Cardiac muscle cell (in vitro differentiated cells and primary cell): Measurements from ENCODE around the gene RAI1. TPM values are rescaled to one million over a fixed set of nuclear protein-coding genes. Genes with fewer than 3 reads are reported as not detected.

Experiments
- DNase-seq, 2 donors: peaks; one replicate each; pipeline versions ENCODE4 v3.0.0 to v3.0.0-alpha.2; 2010 to 2017; ENCODE audit warnings: low read depth in 1 of 2, low spot score in 1 of 2
- H3K27ac ChIP-seq: fragments of 200-600 bp; sonication (generic); 2 replicates; pipeline ENCODE4 v1.5.1; 2016
- H3K27me3 ChIP-seq: fragments of 200-600 bp; sonication (generic); 2 replicates; pipeline ENCODE4 v1.6.0; 2016; ENCODE audit warnings: control low read depth
- H3K36me3 ChIP-seq: fragments of 200-600 bp; sonication (generic); 2 replicates; pipeline ENCODE4 v1.5.1; 2016; ENCODE audit warnings: control low read depth
- H3K4me1 ChIP-seq: fragments of 200-600 bp; sonication (generic); 2 replicates; pipeline ENCODE4 v1.8.1; 2017; ENCODE audit warnings: low read depth, mild to moderate bottlenecking, mixed run types
- H3K4me3 ChIP-seq: fragments of 200-600 bp; sonication (generic); 2 replicates; pipeline ENCODE4 v1.5.1; 2016; ENCODE audit warnings: mild to moderate bottlenecking
- H3K9me3 ChIP-seq: fragments of 200-600 bp; sonication (generic); 2 replicates; pipeline ENCODE4 v1.5.1; 2017; ENCODE audit warnings: low read depth, mild to moderate bottlenecking, control low read depth
- CTCF ChIP-seq: IDR thresholded peaks from 2 replicates; pipeline ENCODE4 v1.5.1; 2012; ENCODE audit warnings: low read depth, mild to moderate bottlenecking, low read length
- polyA plus RNA-seq: library from polyadenylated mRNA; unstranded; fragments of >200 nt; fragmentation: Nextera tagmentation; extraction: Ambion mirVana; gene quantifications from 2 replicates; pipeline ENCODE4 v1.2.1, GENCODE V29; 2016
- total RNA-seq: library from RNA; depleted of rRNA; stranded (reverse); fragments of >200 nt; gene quantifications from 2 replicates; pipeline ENCODE4 v1.2.3, GENCODE V29; 2016

RAI1 gene
- total and polyA plus RNA-seq, 2 experiments from 2014 or later: 20.2 to 46.2 TPM

GRCh38 chr17:17758941-17759563, 77.8 kb downstream of the RAI1 start:
- no peak for DNase-seq
- Histone ChIP-seq H3K27ac (no peak overlapping the region), H3K4me3 (no peak overlapping the region), H3K36me3 (no peaks in the 10 kb centered on the region), H3K4me1 (peaks cover 42% of the 10 kb centered on the region), H3K9me3 (no peaks in the 10 kb centered on the region), H3K27me3 (no peaks in the 10 kb centered on the region)
- no peak for TF ChIP-seq CTCF

- Histone ChIP-seq H3K4me3 (no peak overlapping the region), H3K4me1 (peaks cover 36% of the 10 kb centered on the region), H3K9me3 (no peaks in the 10 kb centered on the region), H3K27me3 (no peaks in the 10 kb centered on the region), H3K36me3 (no peaks in the 10 kb centered on the region), H3K27ac (no peak overlapping the region)
- DNase-seq: no peak
- TF ChIP-seq CTCF: no peak
These were observed 79.1 kb downstream of the RAI1 start for GRCh38 chr17:17760350-17760749.

DNA sequence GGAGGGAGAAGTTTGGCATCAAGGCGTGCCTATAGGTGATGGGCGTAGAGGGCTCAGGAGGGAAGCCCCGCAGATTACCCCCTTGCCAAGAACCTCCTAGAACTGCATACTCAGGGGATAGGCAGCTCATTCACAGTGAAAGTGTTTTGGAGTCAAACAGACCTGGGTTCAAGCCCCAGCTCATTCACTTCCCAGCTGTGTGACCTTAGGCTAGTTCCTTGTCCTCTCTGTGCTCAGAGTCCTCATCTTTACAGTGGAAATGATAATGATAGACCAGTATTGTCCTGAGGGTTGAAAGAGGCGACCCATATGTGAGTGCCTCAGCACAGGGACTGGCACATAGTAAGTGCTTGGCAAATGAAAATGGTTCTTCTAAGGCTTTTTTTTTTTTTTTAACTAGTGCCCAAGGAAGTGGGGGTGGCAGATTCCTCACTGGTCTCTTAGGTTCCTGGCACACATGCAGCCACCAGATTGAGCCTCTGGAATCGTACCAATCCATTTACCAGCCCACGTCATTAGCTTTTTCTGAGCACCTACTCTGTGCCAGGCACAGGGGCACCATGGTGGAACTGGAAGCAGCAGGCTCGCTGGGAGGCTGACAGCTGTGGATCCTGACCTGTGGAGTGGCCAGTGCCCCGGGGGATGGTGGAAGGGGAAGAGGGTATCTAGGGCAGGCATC, 79.8 kb downstream of the RAI1 start:
- Histone ChIP-seq H3K27me3 (no peaks in the 10 kb centered on the region), H3K4me3 (no peak overlapping the region), H3K36me3 (no peaks in the 10 kb centered on the region), H3K27ac (no peak overlapping the region), H3K9me3 (no peaks in the 10 kb centered on the region), H3K4me1 (peaks cover 34% of the 10 kb centered on the region)
- TF ChIP-seq CTCF: no peak
- DNase-seq: no peak

- H3K27ac ChIP-seq: peak overlapping the region; percentile 73
- TF ChIP-seq CTCF: no peak
- no peaks in the 10 kb centered on the region for H3K36me3 ChIP-seq
- no peak overlapping the region for H3K4me3 ChIP-seq
- H3K27me3 ChIP-seq: no peaks in the 10 kb centered on the region
- peaks cover 40% of the 10 kb centered on the region for H3K4me1 ChIP-seq
- no peaks in the 10 kb centered on the region for H3K9me3 ChIP-seq
- no peak for DNase-seq
These were observed 80.9 kb downstream of the RAI1 start for GRCh38 chr17:17761894-17762743.

GRCh38 chr17:17762744-17763105, 81.5 kb downstream of the RAI1 start:
- peak in 1 of 2 donors; percentile 76 for DNase-seq
- TF ChIP-seq CTCF: no peak

More at GRCh38 chr17:17762744-17763105, 81.5 kb downstream of the RAI1 start:
- H3K27ac ChIP-seq: peak overlapping the region; percentile 73
- no peaks in the 10 kb centered on the region for H3K9me3 ChIP-seq
- peaks cover 37% of the 10 kb centered on the region for H3K4me1 ChIP-seq
- H3K27me3 ChIP-seq: no peaks in the 10 kb centered on the region
- no peaks in the 10 kb centered on the region for H3K36me3 ChIP-seq
- no peak overlapping the region for H3K4me3 ChIP-seq
